HCT116 (cell line): Measurements from ENCODE around the gene DAPK1. TPM values are rescaled to one million over a fixed set of nuclear protein-coding genes. Genes with fewer than 3 reads are reported as not detected.

Experiments used
- ATAC-seq: fragments of 200-7000 bp; cut with Tn5 transposase; 2 replicates; pipeline ENCODE4 v1.9.1; 2020; ENCODE audit warnings: mild to moderate bottlenecking, moderate library complexity
- BruUV-seq: library from RNA; stranded (reverse); fragments of 400-500 nt; replicated peaks from 2 replicates; lab custom pipeline; 2021; lab: Mats Ljungman, UMichigan
- CTCF ChIA-PET: fragments of 300-600 bp; sonication (Branson Sonifier 250); formaldehyde crosslinking; loops from one replicate; lab custom pipeline; 2021; ENCODE audit warnings: antibody characterized with exemption; lab: Charles Lee
- POLR2A ChIA-PET: fragments of 300-600, 350-600 bp; sonication (Branson Sonifier 250); formaldehyde crosslinking; loops from one replicate; lab custom pipeline; 2021; ENCODE audit warnings: antibody characterized with exemption; lab: Charles Lee
- RAD21 ChIA-PET, 2 experiments: fragments of 300-600 bp; sonication (Branson Sonifier 250); formaldehyde crosslinking; loops; one replicate each; lab custom pipeline; 2023; ENCODE audit warnings: low total read pairs in 2 of 2; ENCODE audit not compliant: uncharacterized antibody in 2 of 2, unreplicated experiment in 2 of 2, low non-redundant PET in 1 of 2; lab: Charles Lee
- DNase-seq: peaks from one replicate; pipeline ENCODE4 v3.0.0-alpha.2; 2010; ENCODE audit warnings: low read depth, low spot score
- H2AFZ ChIP-seq: fragments of 200-600 bp; shearing (Covaris generic), sonication (generic); 2 replicates; pipeline ENCODE4 v1.6.1; 2017; ENCODE audit warnings: low read depth, mixed run types, mixed read lengths, antibody characterized with exemption, low read length; ENCODE audit not compliant: poor library complexity, severe bottlenecking
- H3K27ac ChIP-seq: 2 replicates; pipeline ENCODE4 v1.5.1; 2012; ENCODE audit warnings: low read depth, low read length
- H3K27me3 ChIP-seq: fragments of 200-600 bp; sonication (generic); 2 replicates; pipeline ENCODE4 v1.6.1; 2016; ENCODE audit warnings: mixed run types, low read length, mixed read lengths; ENCODE audit not compliant: insufficient read depth
- H3K36me3 ChIP-seq, 2 experiments: fragments of 200-500 bp in 1 of 2; fragments of 200-600 bp in 1 of 2; sonication (Bioruptor generic) in 1 of 2; sonication (generic) in 1 of 2; 2 replicates each; pipeline versions ENCODE4 v1.5.1 to v1.6.1; 2014 to 2016; ENCODE audit warnings: low read length in 2 of 2, inconsistent platforms in 1 of 2, mixed read lengths in 1 of 2, mixed run types in 1 of 2; ENCODE audit not compliant: insufficient read depth in 2 of 2, control insufficient read depth in 1 of 2
- H3K4me1 ChIP-seq, 2 experiments: fragments of 200-600 bp in 1 of 2; sonication (generic) in 1 of 2; 2 replicates each; pipeline versions ENCODE4 v1.5.1 to v1.6.1; 2012 to 2017; ENCODE audit warnings: low read length in 2 of 2, inconsistent platforms in 1 of 2, mild to moderate bottlenecking in 1 of 2, mixed read lengths in 1 of 2, mixed run types in 1 of 2, moderate library complexity in 1 of 2; ENCODE audit not compliant: insufficient read depth in 2 of 2, control insufficient read depth in 1 of 2
- H3K4me2 ChIP-seq: fragments of 200-600 bp; sonication (generic); 2 replicates; pipeline ENCODE4 v1.6.1; 2017; ENCODE audit warnings: mixed run types, low read length, mixed read lengths
- H3K4me3 ChIP-seq, 2 experiments: fragments of 200-600 bp in 1 of 2; sonication (generic) in 1 of 2; replicated peaks in 1 of 2; 2 replicates each; pipeline ENCODE4 v1.5.1; 2011 to 2016; ENCODE audit warnings: low read length in 2 of 2, control low read depth in 1 of 2, low read depth in 1 of 2, mild to moderate bottlenecking in 1 of 2, mixed read lengths in 1 of 2, mixed run types in 1 of 2
- H3K79me2 ChIP-seq: fragments of 200-600 bp; sonication (generic); 2 replicates; pipeline ENCODE4 v1.6.1; 2017; ENCODE audit warnings: mild to moderate bottlenecking, mixed run types, low read length, moderate library complexity, mixed read lengths; ENCODE audit not compliant: insufficient read depth
- H3K9ac ChIP-seq: fragments of 200-600 bp; sonication (generic); 2 replicates; pipeline ENCODE4 v1.6.1; 2016; ENCODE audit warnings: low read length, mixed read lengths
- H3K9me2 ChIP-seq: fragments of 200-600 bp; sonication (generic), shearing (Covaris generic); 2 replicates; pipeline ENCODE4 v1.6.1; 2017; ENCODE audit warnings: mixed run types, mild to moderate bottlenecking, moderate library complexity; ENCODE audit not compliant: insufficient read depth
- H3K9me3 ChIP-seq, 2 experiments: fragments of 200-500 bp in 1 of 2; fragments of 200-600 bp in 1 of 2; sonication (Bioruptor generic) in 1 of 2; sonication (generic) in 1 of 2; 2 replicates each; pipeline ENCODE4 v1.6.1; 2014 to 2017; ENCODE audit warnings: low read length in 2 of 2, mixed read lengths in 2 of 2, inconsistent platforms in 1 of 2, low read depth in 1 of 2, mild to moderate bottlenecking in 1 of 2, mixed run types in 1 of 2, moderate library complexity in 1 of 2; ENCODE audit not compliant: control insufficient read depth in 1 of 2, insufficient read depth in 1 of 2
- H4K20me1 ChIP-seq: fragments of 200-600 bp; sonication (generic), shearing (Covaris generic); 2 replicates; pipeline ENCODE4 v1.6.1; 2017; ENCODE audit warnings: mixed run types, mild to moderate bottlenecking, moderate library complexity; ENCODE audit not compliant: insufficient read depth
- CBX3 ChIP-seq: IDR thresholded peaks from 2 replicates; pipeline ENCODE4 v1.6.1; 2012; ENCODE audit warnings: low read depth
- EZH2 ChIP-seq: fragments of 200-600 bp; sonication (generic); IDR thresholded peaks from 2 replicates; pipeline ENCODE4 v1.6.1; 2017; ENCODE audit warnings: antibody characterized with exemption, mixed run types
- FOSL1 ChIP-seq: IDR thresholded peaks from 2 replicates; pipeline ENCODE4 v1.6.1; 2012; ENCODE audit warnings: low read depth
- POLR2A ChIP-seq: IDR thresholded peaks from 2 replicates; pipeline ENCODE4 v1.7.0; 2011; ENCODE audit warnings: borderline replicate concordance; ENCODE audit not compliant: insufficient read depth, insufficient read length; ENCODE audit errors: extremely low read depth
- RAD21 ChIP-seq: IDR thresholded peaks from 2 replicates; pipeline ENCODE4 v1.6.1; 2012; ENCODE audit warnings: low read depth, mild to moderate bottlenecking
- SP1 ChIP-seq: IDR thresholded peaks from 2 replicates; pipeline ENCODE4 v1.6.1; 2012; ENCODE audit warnings: low read depth
- ZFX ChIP-seq: fragments of 450-650 bp; IDR thresholded peaks from 2 replicates; pipeline ENCODE4 v1.6.1; 2017
- intact Hi-C: fragments of 100-400 bp; cut with micrococcal nuclease; formaldehyde crosslinking; loops from 2 replicates; pipeline ENCODE4 v1.10.0; 2022
- total RNA-seq: library from RNA; stranded (reverse); gene quantifications from one replicate; pipeline ENCODE4 v1.2.1, GENCODE V29; 2021; ENCODE audit not compliant: unreplicated experiment
- TF ChIP-seq, protein P1 (sequence below): IDR thresholded peaks from 2 replicates; pipeline ENCODE4 v1.6.1; 2012
- TF ChIP-seq, protein P2 (sequence below): IDR thresholded peaks from 2 replicates; pipeline ENCODE4 v1.6.1; 2012; ENCODE audit warnings: low read depth
- TF ChIP-seq, protein P3 (sequence below): IDR thresholded peaks from 2 replicates; pipeline ENCODE4 v1.6.1; 2011; ENCODE audit warnings: mild to moderate bottlenecking, low read length, moderate library complexity; ENCODE audit not compliant: insufficient replicate concordance; ENCODE audit errors: extremely low read depth

DAPK1 gene
- total RNA-seq, 1 experiment from 2014 or later, result 5.6 TPM

DNA sequence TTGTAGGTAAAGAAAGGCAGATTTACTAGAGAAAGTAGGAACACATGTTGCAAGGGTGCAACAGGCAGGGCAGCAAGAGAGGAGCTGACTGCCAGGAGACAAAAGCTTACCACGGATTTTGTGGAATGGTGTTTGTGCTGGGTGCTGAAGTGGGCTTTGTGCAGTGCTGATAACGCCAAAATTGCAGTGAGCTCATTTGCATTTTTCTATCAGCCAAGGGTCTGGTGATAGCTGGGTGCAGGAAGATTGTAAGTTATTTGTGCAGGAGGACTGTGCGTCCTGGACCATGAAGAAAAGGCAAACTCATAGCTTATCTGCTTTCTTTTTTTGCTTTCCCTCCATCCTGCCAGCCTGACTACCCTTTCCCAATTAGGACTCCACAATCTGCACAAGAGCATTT lies 241.9 kb downstream of the DAPK1 start:
- Histone ChIP-seq H3K79me2 (no peaks in the 10 kb centered on the region), H3K9me3 (no peaks in the 10 kb centered on the region), H3K4me2 (no peak overlapping the region), H3K4me3 (no peak overlapping the region), H4K20me1 (no peaks in the 10 kb centered on the region), H3K27me3 (no peaks in the 10 kb centered on the region), H3K9me2 (no peaks in the 10 kb centered on the region)
- RAD21 ChIA-PET, result no interaction called here
- POLR2A ChIA-PET, result interaction anchor here (1.2 kb wide), 1 partner anchor 14 kb away, joined by 3 read pairs; the partner anchor contains the start of gene CTSL
- CTCF ChIA-PET, result no interaction called here
- ATAC-seq, result no peak
- BruUV-seq, result no TSS peak
- TF ChIP-seq, protein P1, sequence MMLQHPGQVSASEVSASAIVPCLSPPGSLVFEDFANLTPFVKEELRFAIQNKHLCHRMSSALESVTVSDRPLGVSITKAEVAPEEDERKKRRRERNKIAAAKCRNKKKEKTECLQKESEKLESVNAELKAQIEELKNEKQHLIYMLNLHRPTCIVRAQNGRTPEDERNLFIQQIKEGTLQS, result no peak
- TF ChIP-seq CBX3 (no peak), RAD21 (no peak), POLR2A (no peak), SP1 (no peak), EZH2 (no peak), FOSL1 (no peak), ZFX (no peak)
- TF ChIP-seq, protein P2, sequence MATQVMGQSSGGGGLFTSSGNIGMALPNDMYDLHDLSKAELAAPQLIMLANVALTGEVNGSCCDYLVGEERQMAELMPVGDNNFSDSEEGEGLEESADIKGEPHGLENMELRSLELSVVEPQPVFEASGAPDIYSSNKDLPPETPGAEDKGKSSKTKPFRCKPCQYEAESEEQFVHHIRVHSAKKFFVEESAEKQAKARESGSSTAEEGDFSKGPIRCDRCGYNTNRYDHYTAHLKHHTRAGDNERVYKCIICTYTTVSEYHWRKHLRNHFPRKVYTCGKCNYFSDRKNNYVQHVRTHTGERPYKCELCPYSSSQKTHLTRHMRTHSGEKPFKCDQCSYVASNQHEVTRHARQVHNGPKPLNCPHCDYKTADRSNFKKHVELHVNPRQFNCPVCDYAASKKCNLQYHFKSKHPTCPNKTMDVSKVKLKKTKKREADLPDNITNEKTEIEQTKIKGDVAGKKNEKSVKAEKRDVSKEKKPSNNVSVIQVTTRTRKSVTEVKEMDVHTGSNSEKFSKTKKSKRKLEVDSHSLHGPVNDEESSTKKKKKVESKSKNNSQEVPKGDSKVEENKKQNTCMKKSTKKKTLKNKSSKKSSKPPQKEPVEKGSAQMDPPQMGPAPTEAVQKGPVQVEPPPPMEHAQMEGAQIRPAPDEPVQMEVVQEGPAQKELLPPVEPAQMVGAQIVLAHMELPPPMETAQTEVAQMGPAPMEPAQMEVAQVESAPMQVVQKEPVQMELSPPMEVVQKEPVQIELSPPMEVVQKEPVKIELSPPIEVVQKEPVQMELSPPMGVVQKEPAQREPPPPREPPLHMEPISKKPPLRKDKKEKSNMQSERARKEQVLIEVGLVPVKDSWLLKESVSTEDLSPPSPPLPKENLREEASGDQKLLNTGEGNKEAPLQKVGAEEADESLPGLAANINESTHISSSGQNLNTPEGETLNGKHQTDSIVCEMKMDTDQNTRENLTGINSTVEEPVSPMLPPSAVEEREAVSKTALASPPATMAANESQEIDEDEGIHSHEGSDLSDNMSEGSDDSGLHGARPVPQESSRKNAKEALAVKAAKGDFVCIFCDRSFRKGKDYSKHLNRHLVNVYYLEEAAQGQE, result no peak
- TF ChIP-seq, protein P3, sequence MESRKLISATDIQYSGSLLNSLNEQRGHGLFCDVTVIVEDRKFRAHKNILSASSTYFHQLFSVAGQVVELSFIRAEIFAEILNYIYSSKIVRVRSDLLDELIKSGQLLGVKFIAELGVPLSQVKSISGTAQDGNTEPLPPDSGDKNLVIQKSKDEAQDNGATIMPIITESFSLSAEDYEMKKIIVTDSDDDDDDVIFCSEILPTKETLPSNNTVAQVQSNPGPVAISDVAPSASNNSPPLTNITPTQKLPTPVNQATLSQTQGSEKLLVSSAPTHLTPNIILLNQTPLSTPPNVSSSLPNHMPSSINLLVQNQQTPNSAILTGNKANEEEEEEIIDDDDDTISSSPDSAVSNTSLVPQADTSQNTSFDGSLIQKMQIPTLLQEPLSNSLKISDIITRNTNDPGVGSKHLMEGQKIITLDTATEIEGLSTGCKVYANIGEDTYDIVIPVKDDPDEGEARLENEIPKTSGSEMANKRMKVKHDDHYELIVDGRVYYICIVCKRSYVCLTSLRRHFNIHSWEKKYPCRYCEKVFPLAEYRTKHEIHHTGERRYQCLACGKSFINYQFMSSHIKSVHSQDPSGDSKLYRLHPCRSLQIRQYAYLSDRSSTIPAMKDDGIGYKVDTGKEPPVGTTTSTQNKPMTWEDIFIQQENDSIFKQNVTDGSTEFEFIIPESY, result no peak
- TF ChIP-seq, all 23 proteins: peak for 0
- H3K36me3 ChIP-seq, result no peaks in the 10 kb centered on the region
- intact Hi-C loops, result no loop called here
- peaks cover 0 to 5% of the 10 kb centered on the region in 2 experiments; a peak in 1 of 4 replicates for H3K4me1 ChIP-seq
- no peak overlapping the region for H3K27ac ChIP-seq
- no peak for DNase-seq
- no peak overlapping the region for H2AFZ ChIP-seq
- H3K9ac ChIP-seq, result no peak overlapping the region
